Activated CD8-positive, alpha-beta memory T cell treated with anti-CD3 and anti-CD28 coated beads for 1 hour (primary cell): Measurements from ENCODE around the gene NIPA2.

Experiments
- DNase-seq, 2 donors: peaks; one replicate each; pipeline ENCODE4 v3.0.0-alpha.2; 2020; ENCODE audit warnings: low read depth in 1 of 2; ENCODE audit errors: extremely low read depth in 1 of 2

Gene NIPA2

GRCh38 chr15:22895465-22896190, 57.2 kb downstream of the NIPA2 start:
- no peak for DNase-seq

DNA sequence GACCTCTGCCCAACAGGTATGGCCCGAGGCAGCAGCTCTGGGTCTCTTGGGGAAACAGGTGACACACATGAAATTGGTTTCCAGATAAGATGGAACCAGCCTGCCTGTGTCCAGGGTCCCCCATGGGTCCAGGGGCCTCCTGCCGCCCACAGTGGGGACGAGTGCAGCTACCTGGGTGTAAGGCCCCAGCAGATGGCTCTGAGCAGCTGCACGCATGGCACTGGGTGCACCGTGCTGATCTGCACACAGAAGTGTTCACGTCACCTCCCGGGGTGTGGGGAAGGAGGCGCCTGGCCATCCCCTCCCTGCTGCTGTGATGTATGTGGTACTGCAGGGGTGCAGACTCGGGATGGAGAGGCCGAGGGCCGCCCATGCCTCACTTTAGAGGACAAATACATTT, 63.6 kb downstream of the NIPA2 start:
- DNase-seq = no peak

- no peak for DNase-seq
Measured at GRCh38 chr15:22902578-22902977, 64.1 kb downstream of the NIPA2 start.

DNA sequence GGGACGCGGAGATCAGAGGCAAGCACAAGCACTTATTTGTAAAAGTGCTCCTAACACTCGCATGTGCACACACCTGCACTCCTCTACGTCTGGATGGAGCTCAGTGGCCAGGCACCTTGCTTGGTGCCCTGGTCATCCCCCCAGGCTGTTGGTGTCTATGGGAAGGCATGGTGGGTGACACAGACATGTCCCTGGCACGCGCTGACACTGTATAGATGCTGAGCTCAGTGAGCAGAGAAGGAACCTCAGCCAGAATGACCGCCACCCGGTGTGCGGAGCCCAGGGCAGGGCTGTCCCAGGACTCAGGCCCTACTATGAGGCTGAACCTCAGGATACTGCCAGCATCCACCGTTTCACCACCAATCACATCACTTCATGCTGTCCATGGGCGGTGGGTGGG, 64.5 kb downstream of the NIPA2 start:
- no peak for DNase-seq

GRCh38 chr15:22903427-22903826, 65.0 kb downstream of the NIPA2 start:
- no peak for DNase-seq

DNA sequence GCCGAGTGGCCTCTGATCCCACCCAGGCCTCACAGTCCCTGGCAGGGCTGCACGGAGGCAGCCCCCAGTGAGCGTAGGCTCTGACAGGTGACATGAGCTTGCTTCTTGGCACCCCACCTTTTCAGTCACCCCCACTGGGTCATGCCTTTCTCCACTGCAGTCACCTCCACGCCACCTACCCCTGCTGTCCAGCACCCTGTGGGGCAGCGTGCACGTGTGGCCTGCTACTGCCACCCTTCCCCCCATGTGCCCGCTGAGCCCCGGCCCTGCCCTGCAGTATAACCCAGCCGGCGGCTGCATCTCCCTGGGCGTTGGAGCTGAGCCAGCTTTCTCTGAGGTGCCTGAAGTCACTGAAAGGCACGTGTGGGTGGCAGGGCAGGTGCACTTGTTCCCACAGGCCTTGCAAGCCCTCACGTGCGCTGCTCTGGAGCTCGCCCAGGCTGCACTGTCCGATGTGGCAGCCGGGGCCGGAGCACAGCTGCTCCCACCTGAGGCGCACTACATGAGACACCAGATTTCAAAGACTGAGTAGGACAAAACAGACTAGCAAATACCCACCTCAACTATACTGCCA, 65.6 kb downstream of the NIPA2 start:
- DNase-seq = no peak

GRCh38 chr15:22904736-22905135, 66.3 kb downstream of the NIPA2 start:
- DNase-seq = no peak

- no peak for DNase-seq
Measured at GRCh38 chr15:22907161-22907950, 68.9 kb downstream of the NIPA2 start.

DNA sequence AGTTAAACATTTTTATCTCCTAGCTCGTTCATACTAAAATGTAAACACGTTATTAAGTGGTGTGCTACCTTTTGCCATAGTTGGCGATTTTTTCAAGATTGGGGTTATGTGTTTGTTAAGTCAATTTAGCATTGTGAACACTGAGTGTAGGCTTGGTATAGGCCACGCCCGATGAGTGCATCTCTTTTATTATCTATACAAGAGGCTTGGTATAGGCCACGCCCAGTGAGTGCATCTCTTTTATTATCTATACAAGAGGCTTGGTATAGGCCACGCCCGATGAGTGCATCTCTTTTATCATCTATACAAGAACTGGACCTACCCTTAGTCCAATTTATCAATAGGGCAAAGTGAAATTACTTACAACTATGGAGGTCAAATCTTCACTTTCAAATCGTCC, 70.4 kb downstream of the NIPA2 start:
- no peak for DNase-seq

GRCh38 chr15:22911306-22911705, 72.8 kb downstream of the NIPA2 start:
- DNase-seq = no peak

DNA sequence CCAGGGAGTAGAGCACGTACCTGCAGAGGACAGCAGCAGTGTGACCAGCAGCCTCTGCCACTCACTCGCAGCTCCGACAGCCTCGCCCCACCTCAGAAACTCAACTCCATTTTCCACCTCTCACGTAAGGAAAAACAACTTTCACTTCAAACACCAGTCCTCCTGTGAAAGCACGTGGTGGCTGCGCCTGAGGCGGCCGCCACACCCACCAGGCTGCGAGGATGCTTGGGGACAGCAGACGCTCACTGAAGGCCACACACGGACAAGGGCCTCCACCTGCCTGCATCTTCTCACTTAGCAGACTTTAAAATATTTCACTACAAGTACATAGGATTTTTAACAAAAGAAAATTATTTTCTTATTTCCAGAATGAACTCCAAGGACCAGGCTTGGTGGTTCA, 73.8 kb downstream of the NIPA2 start:
- DNase-seq = no peak

DNA sequence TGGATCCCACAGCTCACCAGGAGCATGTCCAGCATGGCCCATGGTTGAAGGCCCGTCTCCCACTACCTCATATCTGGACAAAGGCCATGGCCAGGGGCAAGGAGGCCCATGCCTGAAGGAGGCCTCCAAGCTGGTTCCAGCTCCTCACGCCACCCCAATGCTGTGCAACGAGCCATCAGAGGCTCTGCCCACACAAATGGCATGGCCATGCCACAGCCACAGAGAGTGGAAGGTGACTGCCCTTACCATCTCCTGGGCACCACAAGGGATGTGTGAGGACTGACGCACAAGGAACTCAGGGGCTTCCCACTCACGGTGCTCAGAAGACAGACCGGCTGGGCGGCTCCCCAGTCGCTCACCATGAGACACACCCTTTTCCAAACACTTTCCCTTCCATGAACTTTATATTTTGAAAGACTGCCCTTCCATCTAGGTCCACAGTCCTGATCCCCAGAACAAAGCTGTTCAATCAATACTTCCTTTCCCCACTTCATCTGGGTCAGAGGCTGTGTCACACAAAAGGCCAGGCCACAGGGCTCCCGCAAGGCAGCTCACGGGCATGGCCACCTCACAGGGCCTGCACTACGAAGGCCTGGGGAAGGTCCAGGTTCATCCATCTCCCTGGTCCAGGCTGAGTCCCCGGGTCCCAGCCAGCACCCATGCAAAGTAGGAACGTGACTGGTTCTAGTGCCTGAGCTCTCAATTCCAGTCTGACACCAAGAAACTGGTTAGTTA, 75.3 kb downstream of the NIPA2 start:
- no peak for DNase-seq

- DNase-seq = no peak
Measured at GRCh38 chr15:22915866-22916515, 77.5 kb downstream of the NIPA2 start.

DNA sequence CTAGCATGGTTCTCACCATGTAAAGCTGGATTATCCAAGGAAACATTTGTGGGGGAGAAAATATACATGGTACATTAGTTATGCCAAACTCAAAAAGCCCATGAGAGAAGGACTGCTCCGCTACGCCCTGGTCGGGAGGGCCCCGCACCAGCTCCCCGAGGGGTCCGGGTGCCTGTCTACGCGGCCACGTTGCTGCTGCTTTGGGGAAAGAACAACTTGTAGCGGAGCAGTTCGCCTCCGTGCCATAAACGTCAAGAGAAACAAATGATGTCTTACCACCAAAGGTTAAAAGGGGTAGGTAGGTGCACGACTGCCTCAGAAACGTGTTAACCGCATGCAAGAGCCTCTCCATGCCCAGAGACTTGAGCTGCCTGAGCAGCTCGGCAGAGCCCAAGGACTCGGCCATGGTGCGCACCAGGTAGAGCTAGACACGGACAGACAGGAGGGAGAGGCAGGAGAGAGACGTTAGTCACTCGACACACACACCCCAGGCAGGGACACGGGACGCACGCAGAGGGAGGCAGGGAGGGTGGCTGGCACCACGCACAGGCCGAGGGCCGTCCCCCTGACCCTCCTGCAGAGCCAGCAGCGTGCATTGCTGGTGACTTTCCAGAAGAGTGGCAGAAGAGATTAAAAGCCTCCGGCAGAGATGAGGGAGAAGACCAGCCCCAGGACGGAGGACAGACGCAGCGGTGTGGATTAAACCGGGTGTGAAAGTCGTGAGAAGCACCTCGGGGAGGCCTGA, 78.3 kb downstream of the NIPA2 start:
- DNase-seq = no peak

- DNase-seq = no peak
Measured at GRCh38 chr15:22917556-22917955, 79.1 kb downstream of the NIPA2 start.
